ENCODE data around the gene SURF1.
A peak's percentile ranks its signal among the peaks of the same experiment; 100 is the strongest.

Gene SURF1

GRCh38 chr9:133401588-133401987 lies 45.3 kb upstream of the SURF1 start:
- H3K4me1 Mint-ChIP-seq, result peaks cover 16% of the 10 kb centered on the region
- no peaks in the 10 kb centered on the region for H3K9me3 Mint-ChIP-seq
- H3K36me3 Mint-ChIP-seq (ENCODE audit: low read depth), result peaks cover 15% of the 10 kb centered on the region
- H3K4me3 Mint-ChIP-seq, result no peak overlapping the region
- no peak overlapping the region for H3K27ac Mint-ChIP-seq
- no peak for TF ChIP-seq CTCF (IDR thresholded peaks at IDR 0.05)
- DNase-seq, result no peak
- H3K27me3 Mint-ChIP-seq (ENCODE audit: low read depth, poor library complexity), result no peaks in the 10 kb centered on the region

- H3K36me3 Mint-ChIP-seq (ENCODE audit: low read depth), result peaks cover 2% of the 10 kb centered on the region
- H3K4me1 Mint-ChIP-seq, result peaks cover 19% of the 10 kb centered on the region
- H3K27me3 Mint-ChIP-seq (ENCODE audit: low read depth, poor library complexity), result peaks cover 3% of the 10 kb centered on the region
- DNase-seq, result no peak
- no peak for TF ChIP-seq CTCF (IDR thresholded peaks at IDR 0.05)
- H3K9me3 Mint-ChIP-seq, result no peaks in the 10 kb centered on the region
- no peak overlapping the region for H3K27ac Mint-ChIP-seq
- H3K4me3 Mint-ChIP-seq, result no peak overlapping the region
Measured at GRCh38 chr9:133400292-133400691, 44.0 kb upstream of the SURF1 start.

GRCh38 chr9:133397895-133398294 lies 41.6 kb upstream of the SURF1 start:
- Mint-ChIP-seq H3K4me1 (peaks cover 20% of the 10 kb centered on the region), H3K27ac (no peak overlapping the region), H3K36me3 (ENCODE audit: low read depth) (no peaks in the 10 kb centered on the region), H3K9me3 (no peaks in the 10 kb centered on the region), H3K4me3 (no peak overlapping the region), H3K27me3 (ENCODE audit: low read depth, poor library complexity) (peaks cover 7% of the 10 kb centered on the region)
- no peak for DNase-seq
- TF ChIP-seq CTCF (IDR thresholded peaks at IDR 0.05), result no peak

GRCh38 chr9:133397370-133397769 lies 41.1 kb upstream of the SURF1 start:
- peaks cover 1% of the 10 kb centered on the region for H3K9me3 Mint-ChIP-seq
- peaks cover 8% of the 10 kb centered on the region for H3K27me3 Mint-ChIP-seq (ENCODE audit: low read depth, poor library complexity)
- no peak overlapping the region for H3K27ac Mint-ChIP-seq
- DNase-seq, result no peak
- no peaks in the 10 kb centered on the region for H3K36me3 Mint-ChIP-seq (ENCODE audit: low read depth)
- no peak for TF ChIP-seq CTCF (IDR thresholded peaks at IDR 0.05)
- peaks cover 20% of the 10 kb centered on the region for H3K4me1 Mint-ChIP-seq
- no peak overlapping the region for H3K4me3 Mint-ChIP-seq

- Mint-ChIP-seq H3K4me3 (no peak overlapping the region), H3K4me1 (peaks cover 20% of the 10 kb centered on the region), H3K9me3 (peaks cover 4% of the 10 kb centered on the region), H3K27me3 (ENCODE audit: low read depth, poor library complexity) (peaks cover 12% of the 10 kb centered on the region), H3K36me3 (ENCODE audit: low read depth) (no peaks in the 10 kb centered on the region), H3K27ac (no peak overlapping the region)
- TF ChIP-seq CTCF (IDR thresholded peaks at IDR 0.05), result peak; percentile 38
- DNase-seq, result peak; percentile 61
Measured at GRCh38 chr9:133396952-133397351, 40.7 kb upstream of the SURF1 start.

GRCh38 chr9:133394687-133395271 lies 38.5 kb upstream of the SURF1 start:
- TF ChIP-seq CTCF (IDR thresholded peaks at IDR 0.05), result no peak
- no peak overlapping the region for H3K4me3 Mint-ChIP-seq
- H3K4me1 Mint-ChIP-seq, result peaks cover 20% of the 10 kb centered on the region
- H3K27me3 Mint-ChIP-seq (ENCODE audit: low read depth, poor library complexity), result peaks cover 19% of the 10 kb centered on the region
- H3K27ac Mint-ChIP-seq, result no peak overlapping the region
- peaks cover 19% of the 10 kb centered on the region for H3K9me3 Mint-ChIP-seq
- H3K36me3 Mint-ChIP-seq (ENCODE audit: low read depth), result no peaks in the 10 kb centered on the region
- DNase-seq, result no peak

All from nephron progenitor cell (in vitro differentiated cells).